ENCODE data around the gene PSIP1. TPM values are rescaled to one million over a fixed set of nuclear protein-coding genes. Genes with fewer than 3 reads are reported as not detected.

The PSIP1 gene
- total and polyA plus RNA-seq, 2 of the 4 experiments (the other 2 are of a cell fraction): 21.8 to 27.2 TPM

DNA sequence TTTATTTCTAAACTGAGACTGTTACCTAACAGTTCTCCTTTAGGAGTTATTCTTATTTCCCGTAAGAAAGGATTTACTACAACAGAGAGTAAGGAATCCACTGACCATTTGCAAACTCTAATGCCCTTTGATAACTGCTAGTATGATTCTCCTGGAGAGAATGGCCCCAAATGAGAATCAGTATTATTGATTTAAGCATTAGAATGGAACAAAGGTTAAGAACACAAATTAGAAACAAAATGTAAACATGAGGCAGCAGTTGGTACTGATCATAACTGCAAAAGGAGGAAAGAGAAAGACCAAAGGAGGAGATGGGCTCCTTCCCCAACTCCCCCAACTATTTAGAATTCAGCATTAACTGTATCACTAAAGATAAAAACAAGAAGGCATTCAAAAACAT, 30.7 kb downstream of the PSIP1 start:
- Histone ChIP-seq H2AK9ac (replicated peaks; ENCODE audit: low read depth, low read length, poor library complexity) (no peak overlapping the region), H2BK5ac (ENCODE audit: low read depth, low read length, poor library complexity, severe bottlenecking) (no peak overlapping the region), H3K9me3 (ENCODE audit: control insufficient read depth, insufficient read depth, low read length) (no peaks in the 10 kb centered on the region), H3K36me3 (ENCODE audit: control insufficient read depth, insufficient read depth, low read length) (peaks cover 9% of the 10 kb centered on the region), H3K4me1 (ENCODE audit: control insufficient read depth, insufficient read depth, low read length) (no peaks in the 10 kb centered on the region), H3K14ac (replicated peaks; ENCODE audit: low read depth, low read length) (no peak overlapping the region), H2AK5ac (ENCODE audit: low read depth, low read length) (no peak overlapping the region), H3K9me1 (ENCODE audit: insufficient read depth, low read length) (no peaks in the 10 kb centered on the region), H3K79me1 (ENCODE audit: low read depth in 1 of 2, low read length in 2 of 2) (peaks cover 10 to 19% of the 10 kb centered on the region in 2 experiments), H3K4me2 (ENCODE audit: low read depth, low read length) (no peak overlapping the region), H3K27me3 (ENCODE audit: control insufficient read depth, insufficient read depth, low read length) (no peaks in the 10 kb centered on the region), H3K23ac (ENCODE audit: low read depth, low read length) (no peak overlapping the region), H3K9ac (ENCODE audit: low read depth, low read length) (no peak overlapping the region), H4K8ac (ENCODE audit: low read depth in 2 of 2, low read length in 2 of 2) (no peak overlapping the region), H4K91ac (ENCODE audit: insufficient read depth, low read depth, low read length) (no peak overlapping the region), H3K27ac (ENCODE audit: insufficient read depth, low read length) (no peak overlapping the region), H2AFZ (replicated peaks; ENCODE audit: low read length, poor library complexity) (no peak overlapping the region), H3K4me3 (ENCODE audit: insufficient read depth, low read depth, low read length) (no peak overlapping the region), H4K20me1 (ENCODE audit: insufficient read depth, low read length) (no peaks in the 10 kb centered on the region), H3K18ac (ENCODE audit: low read depth, low read length) (no peak overlapping the region), H2BK120ac (ENCODE audit: low read depth, low read length) (no peak overlapping the region), H4K5ac (ENCODE audit: low read depth, low read length) (no peak overlapping the region), H3K56ac (ENCODE audit: extremely low read depth, insufficient read depth, low read length) (no peak overlapping the region), H2BK20ac (ENCODE audit: low read depth, low read length) (no peak overlapping the region), H2BK15ac (ENCODE audit: low read depth, low read length) (no peak overlapping the region), H3K4ac (ENCODE audit: low read depth, low read length) (no peak overlapping the region)
- BruUV-seq (replicated peaks): no TSS peak
- WGBS, 2 experiments (ENCODE audit: extremely low coverage in 2 of 2, insufficient read length in 1 of 2): no CpG with 5 or more reads among the region's 1 CpG
- CTCF ChIA-PET: no interaction called here
- POLR2A ChIA-PET (ENCODE audit: unreplicated experiment): no interaction called here
- dilution Hi-C loops (cut with HindIII; ENCODE audit: low sequenced_read_pairs, unreplicated experiment) (no loop called here), in situ Hi-C loops (cut with MboI; ENCODE audit: low sequenced_read_pairs) (no loop called here), intact Hi-C loops (cut with micrococcal nuclease) (no loop called here)
- TF ChIP-seq, protein P1, sequence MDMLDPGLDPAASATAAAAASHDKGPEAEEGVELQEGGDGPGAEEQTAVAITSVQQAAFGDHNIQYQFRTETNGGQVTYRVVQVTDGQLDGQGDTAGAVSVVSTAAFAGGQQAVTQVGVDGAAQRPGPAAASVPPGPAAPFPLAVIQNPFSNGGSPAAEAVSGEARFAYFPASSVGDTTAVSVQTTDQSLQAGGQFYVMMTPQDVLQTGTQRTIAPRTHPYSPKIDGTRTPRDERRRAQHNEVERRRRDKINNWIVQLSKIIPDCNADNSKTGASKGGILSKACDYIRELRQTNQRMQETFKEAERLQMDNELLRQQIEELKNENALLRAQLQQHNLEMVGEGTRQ (IDR thresholded peaks at IDR 0.05; ENCODE audit: low read depth, low read length): no peak
- TF ChIP-seq, protein P2, sequence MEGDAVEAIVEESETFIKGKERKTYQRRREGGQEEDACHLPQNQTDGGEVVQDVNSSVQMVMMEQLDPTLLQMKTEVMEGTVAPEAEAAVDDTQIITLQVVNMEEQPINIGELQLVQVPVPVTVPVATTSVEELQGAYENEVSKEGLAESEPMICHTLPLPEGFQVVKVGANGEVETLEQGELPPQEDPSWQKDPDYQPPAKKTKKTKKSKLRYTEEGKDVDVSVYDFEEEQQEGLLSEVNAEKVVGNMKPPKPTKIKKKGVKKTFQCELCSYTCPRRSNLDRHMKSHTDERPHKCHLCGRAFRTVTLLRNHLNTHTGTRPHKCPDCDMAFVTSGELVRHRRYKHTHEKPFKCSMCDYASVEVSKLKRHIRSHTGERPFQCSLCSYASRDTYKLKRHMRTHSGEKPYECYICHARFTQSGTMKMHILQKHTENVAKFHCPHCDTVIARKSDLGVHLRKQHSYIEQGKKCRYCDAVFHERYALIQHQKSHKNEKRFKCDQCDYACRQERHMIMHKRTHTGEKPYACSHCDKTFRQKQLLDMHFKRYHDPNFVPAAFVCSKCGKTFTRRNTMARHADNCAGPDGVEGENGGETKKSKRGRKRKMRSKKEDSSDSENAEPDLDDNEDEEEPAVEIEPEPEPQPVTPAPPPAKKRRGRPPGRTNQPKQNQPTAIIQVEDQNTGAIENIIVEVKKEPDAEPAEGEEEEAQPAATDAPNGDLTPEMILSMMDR (conservative IDR thresholded peaks at IDR 0.05; ENCODE audit: low read depth, low read length): no peak
- TF ChIP-seq CHD1 (IDR thresholded peaks at IDR 0.05; ENCODE audit: low read depth, low read length): no peak
- no peak for TF ChIP-seq FOS (IDR thresholded peaks at IDR 0.05; ENCODE audit: low read depth, low read length)
- no peak for TF ChIP-seq POLR2A (IDR thresholded peaks at IDR 0.05; ENCODE audit: low read depth, low read length)
- TF ChIP-seq RCOR1 (IDR thresholded peaks at IDR 0.05; ENCODE audit: insufficient replicate concordance, low read length): no peak
- TF ChIP-seq, protein P3, sequence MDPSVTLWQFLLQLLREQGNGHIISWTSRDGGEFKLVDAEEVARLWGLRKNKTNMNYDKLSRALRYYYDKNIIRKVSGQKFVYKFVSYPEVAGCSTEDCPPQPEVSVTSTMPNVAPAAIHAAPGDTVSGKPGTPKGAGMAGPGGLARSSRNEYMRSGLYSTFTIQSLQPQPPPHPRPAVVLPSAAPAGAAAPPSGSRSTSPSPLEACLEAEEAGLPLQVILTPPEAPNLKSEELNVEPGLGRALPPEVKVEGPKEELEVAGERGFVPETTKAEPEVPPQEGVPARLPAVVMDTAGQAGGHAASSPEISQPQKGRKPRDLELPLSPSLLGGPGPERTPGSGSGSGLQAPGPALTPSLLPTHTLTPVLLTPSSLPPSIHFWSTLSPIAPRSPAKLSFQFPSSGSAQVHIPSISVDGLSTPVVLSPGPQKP (IDR thresholded peaks at IDR 0.05; ENCODE audit: borderline replicate concordance, low read depth, low read length): no peak
- TF ChIP-seq NFE2L2 (IDR thresholded peaks at IDR 0.05; ENCODE audit: low read depth, low read length): no peak
- no peak for TF ChIP-seq BHLHE40 (IDR thresholded peaks at IDR 0.05; ENCODE audit: low read depth, low read length)
- no peak for TF ChIP-seq CEBPB (IDR thresholded peaks at IDR 0.05; ENCODE audit: low read depth, low read length)
- no peak for ATAC-seq (ENCODE audit: low read depth)
- DNase-seq: no peak
